Esophagus (tissue), 2 donors: ENCODE results near the gene CDSN. TPM values are rescaled to one million over a fixed set of nuclear protein-coding genes. Genes with fewer than 3 reads are reported as not detected.

ENCODE experiments used
- H3K27ac ChIP-seq, 2 donors: one replicate each; pipeline ENCODE4 v1.5.1; 2013; ENCODE audit warnings: low read depth in 2 of 2, mild to moderate bottlenecking in 2 of 2, inconsistent platforms in 1 of 2, low read length in 1 of 2, moderate library complexity in 1 of 2
- H3K27me3 ChIP-seq, 2 donors: one replicate each; pipeline ENCODE4 v1.6.1; 2013; ENCODE audit warnings: low read length in 2 of 2, control low read depth in 1 of 2, mild to moderate bottlenecking in 1 of 2; ENCODE audit not compliant: insufficient read depth in 2 of 2, control insufficient read depth in 1 of 2
- H3K36me3 ChIP-seq, 2 donors: one replicate each; pipeline ENCODE4 v1.6.1; 2013; ENCODE audit warnings: low read length in 1 of 2; ENCODE audit not compliant: control insufficient read depth in 2 of 2, insufficient read depth in 2 of 2
- H3K4me1 ChIP-seq, 2 donors: one replicate each; pipeline ENCODE4 v1.6.1; 2013; ENCODE audit warnings: low read length in 1 of 2; ENCODE audit not compliant: control insufficient read depth in 2 of 2, insufficient read depth in 2 of 2
- H3K4me3 ChIP-seq, 2 donors: one replicate each; pipeline ENCODE4 v1.5.1; 2013; ENCODE audit warnings: low read length in 2 of 2, mild to moderate bottlenecking in 2 of 2, low read depth in 1 of 2, moderate library complexity in 1 of 2
- H3K9me3 ChIP-seq, 2 donors: one replicate each; pipeline ENCODE4 v1.6.1; 2013; ENCODE audit warnings: mild to moderate bottlenecking in 2 of 2, low read depth in 1 of 2, low read length in 1 of 2, moderate library complexity in 1 of 2; ENCODE audit not compliant: control insufficient read depth in 2 of 2, insufficient read depth in 1 of 2
- WGBS, 2 donors: extraction: QIAGEN DNeasy Blood & Tissue Kit; methylation state at CpG; one replicate each; pipeline ENCODE4 v1.1.7; 2013; 5-methylcytosine and 5-hydroxymethylcytosine counted together
- polyA plus RNA-seq, 2 donors: library from polyadenylated mRNA; stranded (reverse); fragments of 200-250 nt; gene quantifications; one replicate each; pipeline ENCODE4 v1.2.3, GENCODE V29; 2013
- donor health status: healthy with polysubstance abuse.
- donor health status: Bipolar disorder and iron deficiency.

CDSN gene
- polyA plus RNA-seq, 2 donors, result 0.02 to 0.20 TPM

- Histone ChIP-seq H3K9me3 (no peaks in the 10 kb centered on the region), H3K36me3 (no peaks in the 10 kb centered on the region), H3K27ac (no peak overlapping the region), H3K4me3 (no peak overlapping the region), H3K27me3 (no peaks in the 10 kb centered on the region), H3K4me1 (peaks cover 4 to 27% of the 10 kb centered on the region in 2 donors)
- WGBS, 2 donors, result 78 to 88% methylated on average over 12 of the region's 12 CpGs
Measured at GRCh38 chr6:31121131-31121790, 1.0 kb upstream of the CDSN start.

- H3K4me1 ChIP-seq, result peaks cover 2 to 23% of the 10 kb centered on the region in 2 donors
- H3K4me3 ChIP-seq, result no peak overlapping the region
- no peak overlapping the region for H3K27ac ChIP-seq
- no peaks in the 10 kb centered on the region for H3K27me3 ChIP-seq
- WGBS, 2 donors, result 78 to 88% methylated on average over 7 of the region's 7 CpGs
- no peaks in the 10 kb centered on the region for H3K36me3 ChIP-seq
- no peaks in the 10 kb centered on the region for H3K9me3 ChIP-seq
Measured at GRCh38 chr6:31118178-31118577, 2.1 kb downstream of the CDSN start.

- H3K36me3 ChIP-seq, result no peaks in the 10 kb centered on the region
- 70 to 76% methylated on average over 19 of the region's 19 CpGs for WGBS, 2 donors
- H3K4me1 ChIP-seq, result peaks cover 2 to 17% of the 10 kb centered on the region in 2 donors
- H3K27me3 ChIP-seq, result no peaks in the 10 kb centered on the region
- H3K27ac ChIP-seq, result peak overlapping the region in 1 of 2 donors; percentile 35
- no peak overlapping the region for H3K4me3 ChIP-seq
- H3K9me3 ChIP-seq, result no peaks in the 10 kb centered on the region
Measured at GRCh38 chr6:31116661-31117385, 3.4 kb downstream of the CDSN start.

GRCh38 chr6:31115941-31116560 is 4.2 kb downstream of the CDSN start:
- peaks cover 2 to 17% of the 10 kb centered on the region in 2 donors for H3K4me1 ChIP-seq
- H3K4me3 ChIP-seq, result no peak overlapping the region
- no peaks in the 10 kb centered on the region for H3K36me3 ChIP-seq
- no peaks in the 10 kb centered on the region for H3K9me3 ChIP-seq
- 90 to 91% methylated on average over 12 of the region's 12 CpGs for WGBS, 2 donors
- H3K27ac ChIP-seq, result no peak overlapping the region
- H3K27me3 ChIP-seq, result no peaks in the 10 kb centered on the region

- H3K9me3 ChIP-seq, result no peaks in the 10 kb centered on the region
- no peaks in the 10 kb centered on the region for H3K27me3 ChIP-seq
- peak overlapping the region; percentile 53 to 87 for H3K27ac ChIP-seq
- H3K36me3 ChIP-seq, result no peaks in the 10 kb centered on the region
- WGBS, 2 donors, result 37 to 56% methylated on average over 9 of the region's 9 CpGs
- H3K4me3 ChIP-seq, result peak overlapping the region in 1 of 2 donors; percentile 28
- H3K4me1 ChIP-seq, result peaks cover 2 to 17% of the 10 kb centered on the region in 2 donors
Measured at GRCh38 chr6:31114970-31115849, 5.0 kb downstream of the CDSN start.

GRCh38 chr6:31114541-31114878 is 5.7 kb downstream of the CDSN start, which contains the start of gene PSORS1C1:
PSORS1C1 (plus strand) TSS chr6:31114800; CDS start chr6:31129633, 14,833 bp downstream.
- Histone ChIP-seq H3K27ac (peak within 1 kb of the TSS; percentile 53 to 87), H3K27me3 (no peaks in the 10 kb centered on the region), H3K36me3 (no peaks in the 10 kb centered on the region), H3K9me3 (no peaks in the 10 kb centered on the region), H3K4me1 (peaks cover 2 to 17% of the 10 kb centered on the region in 2 donors), H3K4me3 (peak within 1 kb of the TSS in 1 of 2 donors; percentile 28)
- 9 to 23% methylated on average over 3 of the region's 3 CpGs for WGBS, 2 donors

- 44 to 53% methylated on average over 6 to 7 of the region's 7 CpGs for WGBS, 2 donors
- Histone ChIP-seq H3K9me3 (no peaks in the 10 kb centered on the region), H3K4me3 (no peak overlapping the region), H3K27me3 (no peaks in the 10 kb centered on the region), H3K27ac (peak overlapping the region; percentile 51 to 87), H3K36me3 (no peaks in the 10 kb centered on the region), H3K4me1 (peaks cover 2 to 17% of the 10 kb centered on the region in 2 donors)
Measured at GRCh38 chr6:31113861-31114540, 6.2 kb downstream of the CDSN start.

- H3K27ac ChIP-seq, result no peak within 1 kb of the TSS
- 95 to 96% methylated on average over 5 of the region's 5 CpGs for WGBS, 2 donors
- H3K36me3 ChIP-seq, result no peaks in the 10 kb centered on the region
- peaks cover 2 to 17% of the 10 kb centered on the region in 2 donors for H3K4me1 ChIP-seq
- no peak within 1 kb of the TSS for H3K4me3 ChIP-seq
- H3K9me3 ChIP-seq, result no peaks in the 10 kb centered on the region
- no peaks in the 10 kb centered on the region for H3K27me3 ChIP-seq
Measured at GRCh38 chr6:31112478-31112877, 7.8 kb downstream of the CDSN start, which contains the start of gene C6orf15. C6orf15 (minus strand) TSS chr6:31112575; CDS start chr6:31112555, 20 bp downstream.
